Natural killer cell (primary cell): ENCODE measurements around the gene LYPD6B. TPM values are rescaled to one million over a fixed set of nuclear protein-coding genes. Genes with fewer than 3 reads are reported as not detected.

Experiments
- ATAC-seq, 3 donors: fragments of 150-1000 bp in 2 of 3; fragments of 200-7000 bp in 1 of 3; cut with Tn5 transposase; 1 replicate in 1 of 3; 2 replicates in 2 of 3; pipeline ENCODE4 v1.10.0; 2021; ENCODE audit warnings: mild to moderate bottlenecking in 2 of 3, moderate library complexity in 2 of 3
- DNase-seq, 2 donors: peaks; one replicate each; pipeline versions ENCODE4 v3.0.0 to v3.0.0-alpha.2; 2013 to 2021; ENCODE audit warnings: mixed read lengths in 1 of 2
- H3K27ac ChIP-seq: one replicate; pipeline ENCODE4 v1.5.1; 2013; ENCODE audit warnings: mild to moderate bottlenecking, low read length
- H3K27me3 ChIP-seq: one replicate; pipeline ENCODE4 v1.6.1; 2013; ENCODE audit warnings: low read length; ENCODE audit not compliant: control insufficient read depth, insufficient read depth
- H3K36me3 ChIP-seq: one replicate; pipeline ENCODE4 v1.6.1; 2013; ENCODE audit warnings: low read length; ENCODE audit not compliant: control insufficient read depth, insufficient read depth
- H3K4me1 ChIP-seq: one replicate; pipeline ENCODE4 v1.6.1; 2013; ENCODE audit warnings: low read length; ENCODE audit not compliant: control insufficient read depth, insufficient read depth
- H3K4me3 ChIP-seq: one replicate; pipeline ENCODE4 v1.5.1; 2013; ENCODE audit warnings: low read length
- H3K9me3 ChIP-seq: one replicate; pipeline ENCODE4 v1.6.1; 2013; ENCODE audit warnings: low read length; ENCODE audit not compliant: control insufficient read depth, insufficient read depth
- H3K27ac Mint-ChIP-seq, 2 donors: one replicate each; pipeline ENCODE4 v1.8.0; 2022; ENCODE audit warnings: mild to moderate bottlenecking in 2 of 2, mixed read lengths in 2 of 2, moderate library complexity in 1 of 2
- H3K27me3 Mint-ChIP-seq, 2 donors: one replicate each; pipeline ENCODE4 v1.8.0; 2022; ENCODE audit warnings: low read depth in 2 of 2, mixed read lengths in 2 of 2
- H3K36me3 Mint-ChIP-seq: one replicate; pipeline ENCODE4 v1.8.0; 2022; ENCODE audit warnings: mixed read lengths
- H3K4me1 Mint-ChIP-seq, 2 donors: one replicate each; pipeline ENCODE4 v1.8.0; 2022; ENCODE audit warnings: mixed read lengths in 2 of 2
- H3K4me3 Mint-ChIP-seq: one replicate; pipeline ENCODE4 v1.8.0; 2022; ENCODE audit warnings: mild to moderate bottlenecking, moderate library complexity, mixed read lengths
- H3K9me3 Mint-ChIP-seq, 2 donors: one replicate each; pipeline ENCODE4 v1.8.0; 2022; ENCODE audit warnings: mixed read lengths in 2 of 2
- CTCF ChIP-seq: fragments of 200-600 bp; IDR thresholded peaks from one replicate; pipeline ENCODE4 v1.8.0; 2022; ENCODE audit warnings: antibody characterized with exemption
- WGBS: methylation state at CpG from one replicate; pipeline ENCODE4 v1.1.7; 2013; ENCODE audit warnings: missing lambda C conversion rate; ENCODE audit not compliant: insufficient coverage; 5-methylcytosine and 5-hydroxymethylcytosine counted together
- intact Hi-C: fragments of 100-400 bp; cut with micrococcal nuclease; formaldehyde crosslinking; loops from one replicate; pipeline ENCODE4 v1.14.2; 2022
- total RNA-seq, 4 donors: library from RNA; stranded (reverse); fragments of 120-200 nt in 1 of 4; gene quantifications; one replicate each; pipeline versions ENCODE4 v1.2.3 to v1.2.4, GENCODE V29; 2013 to 2022

Gene LYPD6B
- total RNA-seq, 3 donors from 2014 or later (not counting 1 experiment from before 2014, with no cell fraction given) = not detected

GRCh38 chr2:149175956-149176355 is 137.5 kb downstream of the LYPD6B start:
- ATAC-seq (no peak), DNase-seq (no peak)
- Histone ChIP-seq H3K27me3 (no peaks in the 10 kb centered on the region), H3K9me3 (no peaks in the 10 kb centered on the region), H3K27ac (no peak overlapping the region), H3K4me1 (no peaks in the 10 kb centered on the region), H3K36me3 (no peaks in the 10 kb centered on the region), H3K4me3 (no peak overlapping the region)
- TF ChIP-seq CTCF = no peak
- Mint-ChIP-seq H3K27me3 (peaks cover 0 to 3% of the 10 kb centered on the region in 2 donors), H3K27ac (no peak overlapping the region), H3K36me3 (no peaks in the 10 kb centered on the region), H3K4me3 (no peak overlapping the region), H3K9me3 (peaks cover 3 to 4% of the 10 kb centered on the region in 2 donors), H3K4me1 (no peaks in the 10 kb centered on the region)
- intact Hi-C loops = no loop called here
- WGBS = 100% methylated on average over 2 of the region's 2 CpGs

- H3K36me3 ChIP-seq = no peaks in the 10 kb centered on the region
- H3K27me3 ChIP-seq = no peaks in the 10 kb centered on the region
- H3K27me3 Mint-ChIP-seq = no peaks in the 10 kb centered on the region
- no peak overlapping the region for H3K4me3 Mint-ChIP-seq
- TF ChIP-seq CTCF = no peak
- intact Hi-C loops = no loop called here
- no peaks in the 10 kb centered on the region for H3K36me3 Mint-ChIP-seq
- no peak for ATAC-seq
- H3K9me3 ChIP-seq = no peaks in the 10 kb centered on the region
- H3K27ac Mint-ChIP-seq = no peak overlapping the region
- no peak overlapping the region for H3K27ac ChIP-seq
- 92% methylated on average over 1 of the region's 5 CpGs for WGBS
- H3K9me3 Mint-ChIP-seq = no peaks in the 10 kb centered on the region
- no peaks in the 10 kb centered on the region for H3K4me1 Mint-ChIP-seq
- no peak overlapping the region for H3K4me3 ChIP-seq
- H3K4me1 ChIP-seq = no peaks in the 10 kb centered on the region
- DNase-seq = no peak
These were observed 140.1 kb downstream of the LYPD6B start for GRCh38 chr2:149178612-149179011.

- no peak for ATAC-seq
These were observed 141.9 kb downstream of the LYPD6B start for GRCh38 chr2:149180226-149180875.

More at GRCh38 chr2:149180226-149180875, 141.9 kb downstream of the LYPD6B start:
- Histone ChIP-seq H3K4me1 (no peaks in the 10 kb centered on the region), H3K4me3 (no peak overlapping the region), H3K36me3 (no peaks in the 10 kb centered on the region), H3K27ac (no peak overlapping the region), H3K9me3 (no peaks in the 10 kb centered on the region), H3K27me3 (no peaks in the 10 kb centered on the region)
- Mint-ChIP-seq H3K4me1 (no peaks in the 10 kb centered on the region), H3K36me3 (no peaks in the 10 kb centered on the region), H3K4me3 (no peak overlapping the region), H3K27me3 (no peaks in the 10 kb centered on the region), H3K9me3 (no peaks in the 10 kb centered on the region), H3K27ac (no peak overlapping the region)
- no peak for DNase-seq
- no peak for TF ChIP-seq CTCF
- intact Hi-C loops = no loop called here
- WGBS = 79% methylated on average over 9 of the region's 9 CpGs
